ENCODE data around the gene MBIP. TPM values are rescaled to one million over a fixed set of nuclear protein-coding genes. Genes with fewer than 3 reads are reported as not detected.

The MBIP gene
- total RNA-seq, 4 donors from 2014 or later, result 17.2 to 35.8 (median 21.0) TPM

DNA sequence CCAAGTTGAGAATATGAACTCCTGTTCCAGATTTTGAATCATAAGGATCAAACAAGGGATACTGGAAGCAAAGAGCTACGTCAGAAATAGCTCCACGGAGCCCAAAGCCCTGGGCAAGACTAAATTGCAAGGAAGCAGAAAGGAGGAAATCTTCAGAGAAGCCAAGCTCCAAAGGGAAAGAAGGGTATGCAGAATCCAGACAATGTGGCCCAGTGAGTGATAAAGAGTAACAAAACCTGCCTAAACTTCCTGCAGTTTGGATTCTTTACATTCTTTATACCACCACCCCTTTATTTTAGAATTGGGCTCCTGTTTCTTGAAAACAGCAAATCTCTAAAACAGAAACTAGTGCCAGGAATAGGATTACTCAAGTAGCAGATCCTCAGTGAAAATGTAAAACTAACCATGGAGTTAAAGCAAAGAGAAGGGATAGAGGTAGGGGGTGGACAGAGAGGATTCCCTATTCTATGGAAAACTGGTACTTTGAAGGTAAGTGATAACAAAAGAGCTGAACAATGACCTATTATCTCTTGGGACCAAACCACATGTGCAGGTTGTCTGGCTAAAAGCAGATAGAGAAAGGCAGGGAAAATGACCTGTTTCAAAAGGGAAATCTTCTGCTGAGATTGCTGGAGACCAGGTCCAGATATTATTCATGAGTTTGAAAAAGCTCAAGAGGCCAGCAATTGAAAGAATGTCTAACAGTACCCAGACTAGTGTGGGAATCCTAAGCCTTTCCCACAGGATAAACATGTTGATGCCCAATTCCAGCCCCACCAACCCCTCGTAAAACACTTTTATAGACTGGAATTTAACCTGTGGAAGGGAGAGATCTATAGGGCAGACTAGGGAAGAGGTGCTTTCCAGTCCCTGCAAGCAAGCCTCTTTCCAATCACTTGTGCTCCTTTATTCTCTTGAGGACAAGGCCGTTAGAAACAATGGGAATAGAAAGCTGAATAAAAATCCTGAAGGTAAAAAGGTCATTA is 24.5 kb downstream of the MBIP start:
- intact Hi-C loops (cut with DNase I; ENCODE audit: low total_unique reads), result no loop called here
- DNase-seq (ENCODE audit: low spot score in 2 of 2), result no peak
- WGBS, 2 donors, result 47 to 63% methylated on average over 4 of the region's 4 CpGs
- no peak overlapping the region for H3K4me3 ChIP-seq (ENCODE audit: low read depth, poor library complexity, severe bottlenecking)
- TF ChIP-seq, protein P1, sequence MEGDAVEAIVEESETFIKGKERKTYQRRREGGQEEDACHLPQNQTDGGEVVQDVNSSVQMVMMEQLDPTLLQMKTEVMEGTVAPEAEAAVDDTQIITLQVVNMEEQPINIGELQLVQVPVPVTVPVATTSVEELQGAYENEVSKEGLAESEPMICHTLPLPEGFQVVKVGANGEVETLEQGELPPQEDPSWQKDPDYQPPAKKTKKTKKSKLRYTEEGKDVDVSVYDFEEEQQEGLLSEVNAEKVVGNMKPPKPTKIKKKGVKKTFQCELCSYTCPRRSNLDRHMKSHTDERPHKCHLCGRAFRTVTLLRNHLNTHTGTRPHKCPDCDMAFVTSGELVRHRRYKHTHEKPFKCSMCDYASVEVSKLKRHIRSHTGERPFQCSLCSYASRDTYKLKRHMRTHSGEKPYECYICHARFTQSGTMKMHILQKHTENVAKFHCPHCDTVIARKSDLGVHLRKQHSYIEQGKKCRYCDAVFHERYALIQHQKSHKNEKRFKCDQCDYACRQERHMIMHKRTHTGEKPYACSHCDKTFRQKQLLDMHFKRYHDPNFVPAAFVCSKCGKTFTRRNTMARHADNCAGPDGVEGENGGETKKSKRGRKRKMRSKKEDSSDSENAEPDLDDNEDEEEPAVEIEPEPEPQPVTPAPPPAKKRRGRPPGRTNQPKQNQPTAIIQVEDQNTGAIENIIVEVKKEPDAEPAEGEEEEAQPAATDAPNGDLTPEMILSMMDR (IDR thresholded peaks at IDR 0.05), result no peak
- no peak for TF ChIP-seq POLR2A (IDR thresholded peaks at IDR 0.05)

- no peak overlapping the region for H3K4me3 ChIP-seq (ENCODE audit: low read depth, poor library complexity, severe bottlenecking)
- intact Hi-C loops (cut with DNase I; ENCODE audit: low total_unique reads), result no loop called here
- TF ChIP-seq POLR2A (IDR thresholded peaks at IDR 0.05), result no peak
- TF ChIP-seq, protein P1 (IDR thresholded peaks at IDR 0.05), result no peak
- DNase-seq (ENCODE audit: low spot score in 2 of 2), result no peak
- 95 to 96% methylated on average over 4 of the region's 4 CpGs for WGBS, 2 donors
These were observed 25.9 kb downstream of the MBIP start for GRCh38 chr14:36294543-36294942.

- TF ChIP-seq, protein P1 (IDR thresholded peaks at IDR 0.05), result no peak
- TF ChIP-seq POLR2A (IDR thresholded peaks at IDR 0.05), result no peak
- WGBS, 2 donors, result 0 to 48% methylated on average over 1 of the region's 1 CpG
These were observed 26.6 kb downstream of the MBIP start for GRCh38 chr14:36293824-36294223.

DNA sequence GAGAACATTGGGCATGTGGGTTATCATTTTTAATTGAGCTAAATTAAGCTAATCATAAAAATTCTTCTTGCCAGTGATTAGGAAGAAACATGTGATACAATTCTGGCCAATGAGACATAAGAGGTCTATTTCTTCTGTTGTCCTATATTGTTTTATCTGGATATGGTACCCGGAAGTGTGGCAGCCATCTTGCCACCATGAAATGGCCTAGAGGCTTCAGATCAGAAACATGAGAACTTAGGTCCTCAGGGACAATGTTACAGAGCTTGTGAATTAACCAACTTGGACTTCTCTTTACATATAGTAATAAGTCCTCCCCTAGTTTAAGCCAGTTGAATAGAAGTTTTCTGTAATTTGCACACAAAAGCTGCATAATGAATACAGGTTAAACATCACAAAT is 30.5 kb downstream of the MBIP start:
- no peak overlapping the region for H3K4me3 ChIP-seq (ENCODE audit: low read depth, poor library complexity, severe bottlenecking)
- DNase-seq (ENCODE audit: low spot score in 2 of 2), result no peak
- TF ChIP-seq, protein P1 (IDR thresholded peaks at IDR 0.05), result no peak
- TF ChIP-seq POLR2A (IDR thresholded peaks at IDR 0.05), result no peak
- intact Hi-C loops (cut with DNase I; ENCODE audit: low total_unique reads), result no loop called here
- 96 to 97% methylated on average over 1 of the region's 1 CpG for WGBS, 2 donors

More at GRCh38 chr14:36293824-36294223, 26.6 kb downstream of the MBIP start:
- DNase-seq (ENCODE audit: low spot score in 2 of 2), result no peak
- intact Hi-C loops (cut with DNase I; ENCODE audit: low total_unique reads), result no loop called here
- H3K4me3 ChIP-seq (ENCODE audit: low read depth, poor library complexity, severe bottlenecking), result no peak overlapping the region

- intact Hi-C loops (cut with DNase I; ENCODE audit: low total_unique reads), result no loop called here
These were observed 31.9 kb downstream of the MBIP start for GRCh38 chr14:36288496-36288895.

More at GRCh38 chr14:36288496-36288895, 31.9 kb downstream of the MBIP start:
- 46 to 67% methylated on average over 3 of the region's 3 CpGs for WGBS, 2 donors
- no peak overlapping the region for H3K4me3 ChIP-seq (ENCODE audit: low read depth, poor library complexity, severe bottlenecking)
- TF ChIP-seq, protein P1 (IDR thresholded peaks at IDR 0.05), result no peak
- no peak for TF ChIP-seq POLR2A (IDR thresholded peaks at IDR 0.05)
- DNase-seq (ENCODE audit: low spot score in 2 of 2), result no peak
